Prostate gland (tissue), 2 donors: Measurements from ENCODE around the gene CDC7.

Experiments
- CTCF ChIP-seq, 4 experiments: fragments of 200-600 bp in 2 of 4; fragments of 450-650 bp in 2 of 4; sonication (generic) in 2 of 4; IDR thresholded peaks; 1 replicate in 3 of 4; 2 replicates in 1 of 4; pipeline ENCODE4 v1.5.1; 2016 to 2019; ENCODE audit warnings: antibody characterized with exemption in 4 of 4, mild to moderate bottlenecking in 2 of 4, moderate library complexity in 2 of 4
- POLR2A ChIP-seq: fragments of 450-650 bp; IDR thresholded peaks from one replicate; pipeline ENCODE4 v1.6.1; 2016; ENCODE audit warnings: antibody characterized with exemption, mild to moderate bottlenecking
- POLR2AphosphoS5 ChIP-seq: sonication (generic); formaldehyde crosslinking; IDR thresholded peaks from one replicate; pipeline ENCODE4 v1.6.1; 2017; ENCODE audit warnings: antibody characterized with exemption

- no peak for TF ChIP-seq CTCF (IDR thresholded peaks at IDR 0.05)
- TF ChIP-seq POLR2A = no peak
- TF ChIP-seq POLR2AphosphoS5 = no peak
Observed at GRCh38 chr1:91540910-91541309, 40.3 kb downstream of the CDC7 start.
